Motor neuron (in vitro differentiated cells): ENCODE measurements around the gene RNF13. TPM values are rescaled to one million over a fixed set of nuclear protein-coding genes. Genes with fewer than 3 reads are reported as not detected.
"Not testable (repeated sequence)": the region's sequence is repeated elsewhere in the genome, so short reads cannot be mapped to it uniquely, and the experiment has no call there.

Experiments
- ATAC-seq, 8 experiments: fragments of 200-7000 bp; cut with Tn5 transposase; replicated peaks in 6 of 8; 2 replicates each; pipeline ENCODE4 v1.8.0; 2021; ENCODE audit warnings: mild to moderate bottlenecking in 8 of 8, moderate library complexity in 8 of 8
- H3K27ac ChIP-seq, 2 donors: fragments of 250-450 bp; sonication (Bioruptor Pico); 2 replicates each; pipeline ENCODE4 v1.9.0; 2021; ENCODE audit warnings: antibody characterized with exemption in 2 of 2, mild to moderate bottlenecking in 2 of 2, moderate library complexity in 1 of 2
- H3K4me1 ChIP-seq, 2 donors: fragments of 250-450 bp; sonication (Bioruptor Pico); replicated peaks in 1 of 2; 2 replicates each; pipeline ENCODE4 v1.6.1; 2021; ENCODE audit warnings: antibody characterized with exemption in 2 of 2, mild to moderate bottlenecking in 2 of 2, moderate library complexity in 1 of 2
- H3K4me3 ChIP-seq, 5 donors: fragments of 250-450 bp; sonication (Bioruptor Pico); 2 replicates each; pipeline ENCODE4 v1.9.0; 2021; ENCODE audit warnings: antibody characterized with exemption in 5 of 5, mild to moderate bottlenecking in 5 of 5, moderate library complexity in 4 of 5
- whole genome bisulfite sequencing, 10 experiments: fragments of 450-650 bp; shearing (Covaris generic); methylation state at CpG; one replicate each; pipeline ENCODE4 v1.0.0; 2022; 5-methylcytosine and 5-hydroxymethylcytosine counted together
- in situ Hi-C, 9 experiments: fragments of 400-800 bp; cut with MboI; loops; one replicate each; pipeline ENCODE4 v1.15.0; 2021; ENCODE audit warnings: low sequenced_read_pairs in 9 of 9, low pct_unique_long_range_greater_than_20kb in 2 of 9; ENCODE audit not compliant: unreplicated experiment in 9 of 9
- total RNA-seq, 8 experiments: library from RNA; unstranded; fragments of 300-600 nt; gene quantifications; 2 replicates each; pipeline versions ENCODE4 v1.2.3 to v1.2.4, GENCODE V29; 2022

RNF13 gene
- total RNA-seq, 8 experiments from 2014 or later: 22.5 to 112 (median 36.7) TPM

DNA sequence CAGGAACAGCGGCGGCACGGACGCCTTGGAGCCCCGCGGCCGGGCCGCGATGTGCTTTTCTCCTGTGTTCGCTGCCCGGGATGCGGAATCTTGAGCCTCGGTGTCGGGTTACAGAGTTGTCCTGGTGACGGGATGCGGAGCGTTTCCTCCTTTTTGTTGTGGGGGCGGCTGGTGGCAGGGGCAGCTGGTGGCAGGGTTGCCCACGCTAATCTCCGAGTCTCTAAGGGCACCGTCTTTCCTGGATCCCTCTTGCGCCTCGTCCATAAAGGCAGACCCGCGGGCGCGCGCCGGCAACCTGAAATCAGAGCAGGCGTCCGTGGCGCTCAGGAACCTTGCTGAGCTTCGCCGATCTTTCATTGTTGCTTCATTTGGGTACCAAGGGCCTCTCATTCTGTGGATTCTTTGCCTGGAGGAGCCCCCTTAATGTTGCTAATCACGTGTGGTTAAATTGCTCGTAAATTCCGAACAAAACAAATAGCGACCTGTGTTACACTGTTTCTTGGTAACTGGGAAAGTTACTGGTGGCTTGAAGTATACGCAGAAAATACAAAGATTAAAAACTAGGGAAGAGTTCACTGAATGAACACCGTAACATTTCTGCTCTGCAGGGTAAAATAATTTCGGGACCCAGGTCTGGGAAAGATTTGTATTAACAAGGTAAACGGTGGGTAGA is 158.5 kb downstream of the RNF13 start:
- WGBS, 10 experiments: 0 to 11% (median 0%) methylated on average over 2 to 21 of the region's 42 CpGs
- ATAC-seq: peak in 6 of 8 experiments; percentile 27 to 51 (median 32)
- peak overlapping the region; percentile 95 to 99 for H3K27ac ChIP-seq
- H3K4me3 ChIP-seq: peak overlapping the region; percentile 65 to 98 (median 92)
- in situ Hi-C loops: loop anchor here in 7 of 9 experiments (10.0 to 25.0 kb wide), 3 partner anchors 213 to 516 kb away; no protein-coding TSS in a partner anchor
- peaks cover 11 to 13% of the 10 kb centered on the region in 2 donors for H3K4me1 ChIP-seq

DNA sequence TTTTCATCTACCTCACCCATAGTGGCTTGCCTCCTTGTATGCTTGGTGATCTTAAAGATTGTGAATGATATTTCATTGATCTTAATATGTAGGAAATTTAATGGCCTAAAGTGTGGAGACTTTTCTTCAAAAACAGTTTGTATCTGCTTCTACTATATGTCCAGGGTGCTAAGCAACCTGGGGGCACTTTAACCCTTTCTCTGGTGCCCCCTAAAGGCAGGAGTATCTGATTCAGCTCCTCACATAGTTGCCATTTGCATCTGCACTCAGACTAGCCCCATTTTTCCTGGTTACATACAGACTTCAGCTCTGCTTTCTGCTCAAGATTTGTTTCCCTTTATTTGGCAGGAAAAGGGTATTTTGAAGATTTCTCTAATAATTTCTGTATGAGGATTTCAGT is 162.9 kb downstream of the RNF13 start:
- no peak overlapping the region for H3K27ac ChIP-seq
- H3K4me3 ChIP-seq: no peak overlapping the region
- peaks cover 0 to 2% of the 10 kb centered on the region in 2 donors for H3K4me1 ChIP-seq
- in situ Hi-C loops: loop anchor here in 2 of 9 experiments (10.0 to 25.0 kb wide), 2 partner anchors 209 to 211 kb away; no protein-coding TSS in a partner anchor
- no peak for ATAC-seq

DNA sequence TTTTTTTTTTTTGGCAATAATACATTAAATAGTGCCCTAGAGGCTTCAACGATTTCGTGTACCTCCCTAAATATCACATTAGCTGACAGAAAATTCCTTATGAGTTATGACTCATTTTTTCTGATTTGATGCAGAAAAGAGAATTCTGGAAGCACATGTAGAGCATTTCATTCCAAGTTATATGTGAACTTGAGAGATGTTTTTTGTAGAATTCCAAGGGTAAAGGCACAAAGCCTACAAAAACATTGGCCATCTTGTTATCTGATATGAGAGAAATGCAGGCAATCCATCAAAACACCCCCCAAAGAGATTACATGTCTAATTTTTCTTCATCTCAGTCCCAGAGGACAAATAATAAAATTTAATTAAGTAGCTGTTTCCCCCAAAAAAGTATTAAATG is 164.4 kb downstream of the RNF13 start:
- no peak for ATAC-seq
- H3K4me3 ChIP-seq: no peak overlapping the region
- WGBS, 10 experiments: 45 to 100% (median 94%) methylated on average over 2 of the region's 2 CpGs; no CpG with 5 or more reads in 2 of the 10 experiments
- peaks cover 0 to 2% of the 10 kb centered on the region in 2 donors for H3K4me1 ChIP-seq
- no peak overlapping the region for H3K27ac ChIP-seq
- in situ Hi-C loops: loop anchor here in 2 of 9 experiments (10.0 to 25.0 kb wide), 2 partner anchors 207 to 210 kb away; no protein-coding TSS in a partner anchor

DNA sequence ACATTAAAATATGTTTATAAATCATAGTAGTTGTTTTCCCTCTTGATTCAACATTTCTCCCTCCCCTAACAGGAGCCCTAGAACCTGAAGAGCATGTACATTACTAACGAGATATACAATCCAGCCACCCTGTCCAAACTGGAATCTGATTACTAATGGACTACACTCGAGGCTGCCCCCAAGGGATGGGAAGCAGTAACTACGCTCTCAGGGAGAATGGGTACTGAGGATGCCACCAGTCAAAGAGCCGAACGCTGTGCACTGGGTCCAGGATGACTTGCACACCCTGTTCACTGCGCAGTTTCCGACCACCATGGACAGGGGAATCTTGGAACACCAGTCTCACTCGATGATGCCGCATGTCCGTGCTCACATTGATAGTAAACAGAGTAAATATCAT is 169.0 kb downstream of the RNF13 start:
- ATAC-seq: peak; percentile 26 to 87 (median 64)
- not testable (repeated sequence) for H3K4me1 ChIP-seq, H3K27ac ChIP-seq, H3K4me3 ChIP-seq
- WGBS, 10 experiments: no CpG with 5 or more reads among the region's 10 CpGs
- in situ Hi-C loops: loop anchor here in 1 of 9 experiments (25.0 kb wide), 1 partner anchor 205 kb away; no protein-coding TSS in a partner anchor

DNA sequence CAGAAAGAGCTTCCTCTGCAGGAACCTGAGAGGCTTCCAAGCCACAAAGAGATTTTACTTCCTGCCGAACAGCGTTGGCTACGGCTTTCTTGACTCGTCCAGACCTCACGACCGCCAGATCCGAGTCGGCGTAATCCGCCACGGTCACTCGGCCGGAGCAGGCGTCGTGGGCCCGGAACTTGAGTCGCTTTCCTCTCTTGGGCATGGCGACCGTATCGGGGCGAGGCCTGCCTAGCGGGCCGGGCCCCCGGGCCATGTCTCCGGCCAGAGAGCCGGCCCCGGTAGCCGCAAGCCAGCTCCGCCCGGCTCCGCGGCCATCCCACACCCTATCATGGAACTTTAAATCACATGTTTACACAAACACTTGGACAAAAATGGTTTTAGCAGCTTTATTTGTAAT is 170.0 kb downstream of the RNF13 start:
- WGBS, 10 experiments: 95 to 100% (median 100%) methylated on average over 1 to 7 of the region's 32 CpGs; no CpG with 5 or more reads in 7 of the 10 experiments
- H3K27ac ChIP-seq, H3K4me1 ChIP-seq, ATAC-seq, H3K4me3 ChIP-seq: not testable (repeated sequence)
- in situ Hi-C loops: loop anchor here in 1 of 9 experiments (25.0 kb wide), 1 partner anchor 204 kb away; no protein-coding TSS in a partner anchor

DNA sequence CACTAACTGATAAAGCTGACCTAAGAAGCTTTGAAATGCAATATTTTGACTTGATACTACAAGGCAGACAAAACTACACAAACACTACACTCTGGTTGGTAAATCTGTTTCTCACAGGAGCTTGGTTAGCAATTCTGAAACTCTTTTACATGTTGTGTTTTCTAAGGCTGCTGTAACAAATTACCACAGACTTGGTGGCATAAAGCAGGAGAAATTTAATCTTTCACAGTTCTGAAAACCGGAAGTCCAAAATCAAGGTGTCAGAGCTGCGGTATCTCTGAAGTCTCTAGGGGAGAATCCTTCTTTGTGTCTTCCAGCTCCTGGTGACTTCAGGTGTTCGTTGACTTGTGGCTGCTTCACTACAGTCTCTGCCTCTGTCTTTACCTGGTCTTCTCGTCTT is 170.6 kb downstream of the RNF13 start:
- no peak for ATAC-seq
- in situ Hi-C loops: loop anchor here in 1 of 9 experiments (25.0 kb wide), 1 partner anchor 204 kb away; no protein-coding TSS in a partner anchor

DNA sequence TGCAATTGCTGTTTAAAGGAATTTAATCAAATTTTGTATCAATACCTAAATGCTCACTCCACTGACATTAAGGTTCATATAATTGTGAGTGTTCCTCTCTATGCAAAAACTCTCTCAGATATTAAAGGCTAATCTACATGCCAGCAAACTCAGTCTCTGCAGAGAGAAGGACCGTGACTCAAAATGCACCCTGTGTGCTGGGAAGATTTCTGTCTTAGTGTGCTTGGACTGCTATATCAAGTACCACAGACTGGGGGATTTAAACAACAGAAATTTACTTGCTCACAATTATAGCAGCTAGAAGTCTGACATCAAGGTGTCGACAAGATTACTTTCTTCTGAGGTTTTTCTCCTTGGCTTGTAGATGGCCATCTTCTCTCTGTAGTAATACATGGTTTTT is 176.3 kb downstream of the RNF13 start:
- in situ Hi-C loops: loop anchor here in 1 of 9 experiments (25.0 kb wide), 1 partner anchor 198 kb away; no protein-coding TSS in a partner anchor

More for the DNA sequence above, 170.6 kb downstream of the RNF13 start:
- H3K4me1 ChIP-seq: no peaks in the 10 kb centered on the region
- H3K4me3 ChIP-seq: no peak overlapping the region
- WGBS, 10 experiments: 40 to 100% (median 80%) methylated on average over 1 to 4 of the region's 4 CpGs
- H3K27ac ChIP-seq: no peak overlapping the region

DNA sequence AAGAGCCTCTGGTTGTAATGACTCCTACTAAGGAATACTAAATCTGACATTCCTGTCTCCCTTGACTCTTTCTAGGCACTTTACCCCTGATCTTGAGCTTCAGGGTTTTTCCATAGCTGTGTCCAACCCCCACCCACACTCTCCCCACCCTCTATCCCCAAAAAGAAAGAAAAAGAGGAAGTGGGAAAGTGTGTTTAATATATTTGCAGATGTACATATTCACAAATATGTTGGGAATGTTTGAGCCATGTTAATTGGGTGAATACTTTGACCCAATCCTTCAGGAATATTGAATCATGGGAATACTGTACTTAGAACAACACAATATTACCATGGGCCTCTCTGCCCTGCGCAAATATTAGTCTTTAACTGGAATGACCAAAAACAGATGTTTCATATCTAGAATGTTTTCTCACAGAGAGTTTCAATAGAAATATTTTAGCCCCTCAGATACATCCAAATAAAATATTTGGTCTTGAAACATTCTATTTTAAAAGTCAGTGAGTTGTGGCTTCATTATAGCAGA is 177.5 kb downstream of the RNF13 start:
- ATAC-seq: peak in 2 of 8 experiments; percentile 75 to 95
- in situ Hi-C loops: loop anchor here in 1 of 9 experiments (25.0 kb wide), 1 partner anchor 197 kb away; no protein-coding TSS in a partner anchor

More for the DNA sequence above, 176.3 kb downstream of the RNF13 start:
- no peak overlapping the region for H3K4me3 ChIP-seq
- H3K27ac ChIP-seq: no peak overlapping the region
- H3K4me1 ChIP-seq: no peaks in the 10 kb centered on the region
- ATAC-seq: no peak
- WGBS, 10 experiments: 83 to 100% (median 92%) methylated on average over 1 to 2 of the region's 2 CpGs; no CpG with 5 or more reads in 4 of the 10 experiments

DNA sequence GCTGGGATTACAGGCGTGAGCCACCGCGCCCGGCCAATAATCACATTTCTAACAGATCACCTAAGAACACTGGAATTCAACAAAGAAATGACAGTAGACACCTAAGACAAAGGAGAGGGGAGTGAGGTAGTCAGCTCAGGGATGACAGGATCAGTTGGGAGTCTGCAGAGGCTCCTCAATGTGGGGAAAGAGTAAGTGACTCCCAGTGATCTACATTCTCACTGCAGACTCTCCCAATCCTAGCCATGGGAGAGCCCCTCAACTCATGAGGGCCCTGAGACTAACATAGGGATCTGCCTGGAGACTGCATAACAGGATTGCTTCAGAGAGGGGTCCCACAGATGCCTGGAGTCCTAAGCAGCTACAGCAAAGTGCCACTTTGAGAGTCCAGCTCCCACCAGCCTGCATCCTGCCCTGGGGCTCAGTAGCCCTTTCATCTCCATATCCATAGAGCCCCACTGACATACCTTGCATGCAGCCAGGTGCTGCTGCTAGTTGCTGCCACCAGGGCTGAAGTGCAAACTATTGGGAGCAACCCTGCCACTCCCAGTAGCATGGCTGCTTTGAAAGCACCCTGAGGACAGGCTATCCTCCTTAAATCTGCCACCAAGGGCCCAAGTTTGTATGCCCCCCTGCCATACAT is 179.5 kb downstream of the RNF13 start:
- WGBS, 10 experiments: no CpG with 5 or more reads among the region's 4 CpGs
- no peak for ATAC-seq
- no peaks in the 10 kb centered on the region for H3K4me1 ChIP-seq
- in situ Hi-C loops: loop anchor here in 1 of 9 experiments (25.0 kb wide), 1 partner anchor 195 kb away; no protein-coding TSS in a partner anchor
- H3K27ac ChIP-seq: no peak overlapping the region
- H3K4me3 ChIP-seq: no peak overlapping the region

More for the DNA sequence above, 177.5 kb downstream of the RNF13 start:
- no peak overlapping the region for H3K27ac ChIP-seq
- 0 to 100% (median 80%) methylated on average over 1 of the region's 1 CpG; no CpG with 5 or more reads in 3 of the 10 experiments for WGBS, 10 experiments
- no peaks in the 10 kb centered on the region for H3K4me1 ChIP-seq
- H3K4me3 ChIP-seq: no peak overlapping the region

DNA sequence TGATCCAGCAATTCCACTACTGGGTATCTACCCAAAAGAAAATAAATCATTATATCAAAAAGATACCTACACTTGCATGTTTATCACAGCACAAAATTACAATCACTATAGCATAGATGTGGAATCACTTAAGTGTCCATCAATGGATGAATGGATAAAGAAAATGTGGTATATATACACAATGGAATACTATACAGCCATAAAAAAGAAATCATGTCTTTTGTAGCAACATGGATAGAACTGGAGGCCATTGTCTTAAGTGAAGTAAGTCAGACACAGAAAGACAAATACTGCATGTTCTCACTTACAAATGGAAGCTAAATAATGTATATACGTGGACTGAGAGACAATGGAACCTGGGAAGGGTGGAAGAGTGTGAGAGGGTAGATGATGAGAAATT is 185.9 kb downstream of the RNF13 start:
- Histone ChIP-seq H3K4me1 (no peaks in the 10 kb centered on the region), H3K27ac (no peak overlapping the region), H3K4me3 (no peak overlapping the region)
- no peak for ATAC-seq
- in situ Hi-C loops: loop anchor here in 1 of 9 experiments (25.0 kb wide), 1 partner anchor 188 kb away; no protein-coding TSS in a partner anchor
- 91 to 100% (median 100%) methylated on average over 1 of the region's 1 CpG; no CpG with 5 or more reads in 1 of the 10 experiments for WGBS, 10 experiments

DNA sequence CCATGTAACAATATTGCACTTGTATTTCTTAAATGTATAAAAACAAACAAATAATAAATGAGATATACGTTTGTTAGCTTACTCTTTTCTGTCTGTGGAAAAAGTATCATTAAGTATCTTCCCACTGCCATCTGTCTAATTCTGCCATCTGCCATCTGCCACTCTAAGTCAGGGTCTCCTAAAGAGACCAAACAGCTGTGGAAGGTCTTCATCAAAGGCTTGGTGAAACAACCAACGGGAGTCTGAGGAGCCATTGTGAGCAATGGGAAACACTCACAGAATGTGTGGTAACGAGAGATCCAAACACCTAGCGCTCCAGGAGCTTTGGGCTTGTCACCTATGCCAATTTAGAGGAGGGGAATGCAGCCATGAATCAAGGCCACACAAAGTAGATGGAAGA is 186.4 kb downstream of the RNF13 start:
- no peaks in the 10 kb centered on the region for H3K4me1 ChIP-seq
- H3K27ac ChIP-seq: no peak overlapping the region
- 71 to 100% (median 90%) methylated on average over 1 to 4 of the region's 4 CpGs; no CpG with 5 or more reads in 4 of the 10 experiments for WGBS, 10 experiments
- ATAC-seq: no peak
- in situ Hi-C loops: loop anchor here in 1 of 9 experiments (25.0 kb wide), 1 partner anchor 188 kb away; no protein-coding TSS in a partner anchor
- no peak overlapping the region for H3K4me3 ChIP-seq

DNA sequence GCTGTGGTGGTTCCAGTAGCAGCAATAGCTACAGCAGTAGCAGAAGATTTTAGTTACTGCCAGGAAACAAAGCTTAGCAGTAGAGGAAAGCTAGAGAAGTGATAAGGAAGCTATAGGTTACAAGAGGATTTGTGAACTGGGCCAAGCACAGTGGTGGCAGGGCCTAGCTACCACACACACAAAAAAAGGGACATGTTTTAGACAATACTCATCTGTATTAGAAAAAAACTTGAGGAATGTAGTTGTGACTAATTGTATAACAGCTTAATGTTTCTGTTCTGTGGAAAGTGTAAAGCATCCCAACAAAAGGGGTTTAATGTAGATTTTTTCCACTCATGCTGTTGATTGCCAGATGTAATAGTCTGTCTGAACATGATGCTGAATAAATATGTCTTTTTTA is 187.6 kb downstream of the RNF13 start:
- in situ Hi-C loops: no loop called here
- Histone ChIP-seq H3K4me3 (no peak overlapping the region), H3K27ac (no peak overlapping the region), H3K4me1 (peaks cover 3 to 4% of the 10 kb centered on the region in 2 donors)
- ATAC-seq: no peak
